Measurements from ENCODE around the gene OXCT2.

OXCT2 gene

GRCh38 chr1:39761557-39762260, 9.4 kb downstream of the OXCT2 start:
- H3K4me3 ChIP-seq (ENCODE audit: low read depth, low read length): no peak overlapping the region
- TF ChIP-seq, protein P1, sequence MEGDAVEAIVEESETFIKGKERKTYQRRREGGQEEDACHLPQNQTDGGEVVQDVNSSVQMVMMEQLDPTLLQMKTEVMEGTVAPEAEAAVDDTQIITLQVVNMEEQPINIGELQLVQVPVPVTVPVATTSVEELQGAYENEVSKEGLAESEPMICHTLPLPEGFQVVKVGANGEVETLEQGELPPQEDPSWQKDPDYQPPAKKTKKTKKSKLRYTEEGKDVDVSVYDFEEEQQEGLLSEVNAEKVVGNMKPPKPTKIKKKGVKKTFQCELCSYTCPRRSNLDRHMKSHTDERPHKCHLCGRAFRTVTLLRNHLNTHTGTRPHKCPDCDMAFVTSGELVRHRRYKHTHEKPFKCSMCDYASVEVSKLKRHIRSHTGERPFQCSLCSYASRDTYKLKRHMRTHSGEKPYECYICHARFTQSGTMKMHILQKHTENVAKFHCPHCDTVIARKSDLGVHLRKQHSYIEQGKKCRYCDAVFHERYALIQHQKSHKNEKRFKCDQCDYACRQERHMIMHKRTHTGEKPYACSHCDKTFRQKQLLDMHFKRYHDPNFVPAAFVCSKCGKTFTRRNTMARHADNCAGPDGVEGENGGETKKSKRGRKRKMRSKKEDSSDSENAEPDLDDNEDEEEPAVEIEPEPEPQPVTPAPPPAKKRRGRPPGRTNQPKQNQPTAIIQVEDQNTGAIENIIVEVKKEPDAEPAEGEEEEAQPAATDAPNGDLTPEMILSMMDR (IDR thresholded peaks at IDR 0.05; ENCODE audit: low read depth, low read length): no peak

DNA sequence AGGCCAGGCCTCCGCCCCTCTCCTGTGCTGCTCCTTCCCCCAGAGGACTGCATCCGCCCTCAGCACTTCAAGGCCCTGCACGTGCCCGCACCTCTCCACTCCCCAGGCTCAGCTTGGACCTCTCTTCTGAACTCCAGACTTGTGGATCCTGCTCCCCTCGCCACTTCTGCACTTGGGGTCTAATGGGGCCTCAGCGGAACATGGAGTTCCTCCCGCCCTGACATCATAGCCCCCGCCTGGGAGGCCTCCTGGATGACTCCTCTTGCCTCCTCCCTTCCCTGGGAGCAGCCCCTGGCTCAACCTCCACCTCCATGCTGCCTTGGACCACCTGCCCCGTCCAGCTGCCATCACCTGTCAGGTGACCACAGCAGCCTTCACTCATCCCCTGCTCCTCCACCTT, 10.1 kb downstream of the OXCT2 start:
- no peak overlapping the region for H3K4me3 ChIP-seq (ENCODE audit: low read depth, low read length)
- TF ChIP-seq, protein P1 (IDR thresholded peaks at IDR 0.05; ENCODE audit: low read depth, low read length): no peak

DNA sequence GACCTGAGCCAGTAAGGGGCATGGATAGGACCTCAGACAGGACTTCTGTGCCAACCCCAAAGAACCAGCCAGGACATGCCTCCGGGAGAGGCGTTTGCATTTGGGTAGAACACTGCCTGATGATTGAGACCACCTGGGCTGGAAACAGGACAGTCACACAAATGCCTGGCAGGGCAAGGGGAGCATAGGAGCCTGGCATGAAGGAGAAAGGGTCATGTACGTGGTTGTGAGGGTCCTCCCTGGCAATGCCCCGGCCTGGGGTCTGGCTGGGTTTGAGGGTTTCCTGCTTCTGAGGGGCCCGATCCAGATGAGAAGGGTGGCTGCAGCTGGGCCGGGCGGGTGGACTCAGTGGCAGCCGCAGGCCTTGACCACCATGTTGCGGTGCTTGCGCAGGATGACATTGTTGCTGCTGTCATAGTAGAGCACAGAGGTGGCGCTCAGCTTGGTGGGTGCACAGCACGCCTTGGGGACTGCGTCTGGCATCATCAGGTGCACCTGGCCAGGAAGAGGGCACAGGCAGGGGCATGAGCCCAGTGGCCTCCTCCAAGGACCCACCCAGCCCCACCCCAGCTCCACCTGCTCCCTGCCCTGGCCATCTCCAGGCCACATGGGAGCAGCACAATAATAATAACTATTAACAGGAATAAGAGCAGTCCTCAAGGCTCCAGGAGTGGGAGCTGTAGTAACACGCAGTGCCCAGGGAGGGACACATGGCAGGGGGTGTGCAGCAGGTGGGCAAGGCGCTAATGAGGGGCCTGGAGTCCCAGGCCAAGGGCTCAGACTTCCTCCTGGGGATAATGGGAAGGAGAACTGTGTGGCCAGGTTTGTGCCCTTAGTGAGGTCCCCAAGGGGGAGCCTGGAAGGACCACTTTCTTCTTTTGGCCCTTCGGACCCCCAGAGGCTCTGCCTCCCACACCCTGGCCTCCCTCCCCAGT, 10.8 kb downstream of the OXCT2 start:
- TF ChIP-seq, protein P1 (IDR thresholded peaks at IDR 0.05; ENCODE audit: low read depth, low read length): no peak
- no peak overlapping the region for H3K4me3 ChIP-seq (ENCODE audit: low read depth, low read length)

DNA sequence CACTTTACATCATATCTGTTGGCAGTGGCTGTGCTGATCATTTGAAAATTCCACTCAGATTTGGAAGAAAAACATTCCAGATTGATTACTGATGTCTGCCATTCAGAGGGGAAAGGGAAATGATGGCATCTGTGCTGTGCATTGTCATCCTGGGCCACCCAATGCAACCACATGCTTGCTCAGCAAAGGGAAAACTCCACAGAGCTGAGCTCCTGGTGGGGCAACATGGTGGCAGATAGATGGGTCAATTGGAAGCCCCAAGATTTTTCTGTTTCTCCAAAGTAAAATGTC, 11.8 kb downstream of the OXCT2 start:
- no peak overlapping the region for H3K4me3 ChIP-seq (ENCODE audit: low read depth, low read length)
- TF ChIP-seq, protein P1 (IDR thresholded peaks at IDR 0.05; ENCODE audit: low read depth, low read length): no peak

DNA sequence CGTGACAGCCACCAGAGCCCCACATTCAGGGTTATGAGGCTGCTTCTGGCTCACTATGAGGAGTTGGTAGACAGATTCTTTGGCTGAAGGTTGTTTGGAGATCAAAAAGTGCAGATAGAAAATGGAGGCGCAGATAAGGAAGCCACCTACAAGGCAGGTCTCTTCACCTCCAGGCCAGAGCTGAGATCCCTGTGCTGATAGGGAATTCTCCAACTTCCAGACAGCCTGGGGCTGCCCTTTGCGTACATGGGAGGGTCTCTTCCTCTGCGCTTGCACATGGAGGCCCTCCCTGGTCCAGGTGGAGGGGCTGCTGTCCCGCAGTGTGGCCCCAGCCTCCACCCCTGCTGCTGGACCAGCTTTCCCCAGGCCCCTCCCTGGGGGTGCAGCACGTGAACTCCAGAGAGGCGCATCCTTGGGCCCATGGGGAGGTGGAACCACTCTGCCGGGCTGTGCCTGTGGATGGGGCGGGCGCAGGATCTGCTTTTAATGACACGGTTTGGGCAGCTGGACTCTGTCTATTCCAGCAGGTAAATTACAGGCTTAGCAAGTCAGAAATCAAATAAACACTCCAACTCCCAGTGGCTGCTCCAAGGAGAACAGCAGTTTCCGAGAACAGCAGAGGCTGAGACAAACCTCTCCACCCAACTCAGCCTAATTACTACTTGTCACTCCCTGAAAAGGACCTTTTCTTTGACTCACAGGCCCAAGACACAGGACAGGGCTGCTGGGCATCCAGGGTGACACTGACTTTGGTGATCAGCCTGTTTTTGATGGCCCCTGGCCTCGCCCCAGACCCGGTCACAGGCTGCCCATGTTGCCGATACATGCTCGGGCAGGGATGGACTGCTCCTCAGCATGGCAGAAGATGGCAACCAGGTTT, 12.4 kb downstream of the OXCT2 start:
- TF ChIP-seq, protein P1 (IDR thresholded peaks at IDR 0.05; ENCODE audit: low read depth, low read length): no peak

GRCh38 chr1:39757501-39757900, 13.6 kb downstream of the OXCT2 start:
- no peak overlapping the region for H3K4me3 ChIP-seq (ENCODE audit: low read depth, low read length)
- TF ChIP-seq, protein P1 (IDR thresholded peaks at IDR 0.05; ENCODE audit: low read depth, low read length): no peak

More for the DNA sequence above, 12.4 kb downstream of the OXCT2 start:
- no peak overlapping the region for H3K4me3 ChIP-seq (ENCODE audit: low read depth, low read length)

Data from WI38 (cell line).